HEK293T (cell line): ENCODE measurements around the gene FBLIM1.

Experiments
- BHLHE40 ChIP-seq: fragments of 450-650 bp; IDR thresholded peaks from 2 replicates; pipeline ENCODE4 v1.6.1; 2016; ENCODE audit warnings: mild to moderate bottlenecking, moderate library complexity, borderline replicate concordance
- CTBP1 ChIP-seq: fragments of 450-650 bp; IDR thresholded peaks from 2 replicates; pipeline ENCODE4 v1.6.1; 2016; ENCODE audit warnings: borderline replicate concordance
- FOXA1 ChIP-seq: fragments of 450-650 bp; IDR thresholded peaks from 2 replicates; pipeline ENCODE4 v1.6.1; 2016; ENCODE audit warnings: mild to moderate bottlenecking
- FOXK2 ChIP-seq: fragments of 450-650 bp; IDR thresholded peaks from 2 replicates; pipeline ENCODE4 v1.6.1; 2016; ENCODE audit warnings: mild to moderate bottlenecking
- FOXM1 ChIP-seq: fragments of 450-650 bp; IDR thresholded peaks from 2 replicates; pipeline ENCODE4 v1.6.1; 2017; ENCODE audit warnings: mild to moderate bottlenecking, borderline replicate concordance
- HDGF ChIP-seq: fragments of 450-650 bp; IDR thresholded peaks from 2 replicates; pipeline ENCODE4 v1.6.1; 2017; ENCODE audit warnings: antibody characterized with exemption, borderline replicate concordance
- LEF1 ChIP-seq: fragments of 450-650 bp; IDR thresholded peaks from 2 replicates; pipeline ENCODE4 v1.6.1; 2017; ENCODE audit warnings: mild to moderate bottlenecking, borderline replicate concordance
- NFRKB ChIP-seq: fragments of 450-650 bp; IDR thresholded peaks from 2 replicates; pipeline ENCODE4 v1.6.1; 2016; ENCODE audit warnings: mild to moderate bottlenecking, moderate library complexity
- PKNOX1 ChIP-seq: fragments of 450-650 bp; IDR thresholded peaks from 2 replicates; pipeline ENCODE4 v1.6.1; 2016
- SP1 ChIP-seq: fragments of 450-650 bp; IDR thresholded peaks from 2 replicates; pipeline ENCODE4 v1.6.1; 2017
- SUZ12 ChIP-seq: fragments of 450-650 bp; IDR thresholded peaks from 2 replicates; pipeline ENCODE4 v1.6.1; 2016; ENCODE audit warnings: mild to moderate bottlenecking
- ZNF384 ChIP-seq: fragments of 450-650 bp; IDR thresholded peaks from 2 replicates; pipeline ENCODE4 v1.6.1; 2016

- no peak for TF ChIP-seq FOXM1
- no peak for TF ChIP-seq ZNF384
- no peak for TF ChIP-seq SP1
- TF ChIP-seq BHLHE40 = no peak
- no peak for TF ChIP-seq CTBP1
- no peak for TF ChIP-seq FOXA1
- TF ChIP-seq PKNOX1 = no peak
- TF ChIP-seq NFRKB = no peak
- TF ChIP-seq FOXK2 = no peak
- TF ChIP-seq HDGF = no peak
- TF ChIP-seq SUZ12 = no peak
- no peak for TF ChIP-seq LEF1
Measured at GRCh38 chr1:15758953-15759661, 512 bp downstream of the FBLIM1 start.
